GM12801 (cell line): ENCODE results near the gene MYT1.

Experiments used
- TF ChIP-seq, protein P1 (sequence below): IDR thresholded peaks from one replicate; pipeline ENCODE4 v1.5.1; 2011; ENCODE audit warnings: control low read depth; ENCODE audit not compliant: insufficient read length; ENCODE audit errors: extremely low read depth

The MYT1 gene

DNA sequence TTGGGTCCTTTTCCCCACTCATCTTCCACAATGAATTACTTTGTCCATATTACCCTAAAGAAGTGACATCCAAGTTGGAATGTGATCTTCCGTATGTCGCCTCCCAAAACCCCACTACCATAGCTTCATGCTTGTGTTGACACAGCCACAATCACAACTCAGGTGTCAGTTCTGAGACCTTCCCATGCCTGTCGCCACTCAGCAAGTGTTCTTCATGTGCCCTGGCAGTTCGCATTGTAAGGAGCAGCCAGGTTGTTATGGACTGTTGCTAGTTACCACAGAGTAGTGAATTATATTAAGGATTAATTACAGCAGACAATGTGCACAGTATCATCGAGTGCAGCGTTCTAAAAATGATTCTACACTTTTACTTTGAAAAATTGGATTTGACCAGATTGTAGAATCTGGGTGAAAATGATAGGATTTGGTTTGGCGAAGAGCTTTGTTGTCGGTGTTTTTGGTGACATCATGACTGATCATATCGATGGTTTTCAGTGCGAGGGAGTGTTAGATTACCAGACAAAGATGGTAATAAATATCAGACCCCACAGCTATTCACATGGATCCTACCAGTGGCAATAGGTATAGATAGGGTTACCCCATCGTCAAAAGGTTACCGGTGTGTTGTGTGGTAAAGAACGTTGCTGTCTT, 93.0 kb downstream of the MYT1 start:
- TF ChIP-seq, protein P1, sequence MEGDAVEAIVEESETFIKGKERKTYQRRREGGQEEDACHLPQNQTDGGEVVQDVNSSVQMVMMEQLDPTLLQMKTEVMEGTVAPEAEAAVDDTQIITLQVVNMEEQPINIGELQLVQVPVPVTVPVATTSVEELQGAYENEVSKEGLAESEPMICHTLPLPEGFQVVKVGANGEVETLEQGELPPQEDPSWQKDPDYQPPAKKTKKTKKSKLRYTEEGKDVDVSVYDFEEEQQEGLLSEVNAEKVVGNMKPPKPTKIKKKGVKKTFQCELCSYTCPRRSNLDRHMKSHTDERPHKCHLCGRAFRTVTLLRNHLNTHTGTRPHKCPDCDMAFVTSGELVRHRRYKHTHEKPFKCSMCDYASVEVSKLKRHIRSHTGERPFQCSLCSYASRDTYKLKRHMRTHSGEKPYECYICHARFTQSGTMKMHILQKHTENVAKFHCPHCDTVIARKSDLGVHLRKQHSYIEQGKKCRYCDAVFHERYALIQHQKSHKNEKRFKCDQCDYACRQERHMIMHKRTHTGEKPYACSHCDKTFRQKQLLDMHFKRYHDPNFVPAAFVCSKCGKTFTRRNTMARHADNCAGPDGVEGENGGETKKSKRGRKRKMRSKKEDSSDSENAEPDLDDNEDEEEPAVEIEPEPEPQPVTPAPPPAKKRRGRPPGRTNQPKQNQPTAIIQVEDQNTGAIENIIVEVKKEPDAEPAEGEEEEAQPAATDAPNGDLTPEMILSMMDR, result no peak

DNA sequence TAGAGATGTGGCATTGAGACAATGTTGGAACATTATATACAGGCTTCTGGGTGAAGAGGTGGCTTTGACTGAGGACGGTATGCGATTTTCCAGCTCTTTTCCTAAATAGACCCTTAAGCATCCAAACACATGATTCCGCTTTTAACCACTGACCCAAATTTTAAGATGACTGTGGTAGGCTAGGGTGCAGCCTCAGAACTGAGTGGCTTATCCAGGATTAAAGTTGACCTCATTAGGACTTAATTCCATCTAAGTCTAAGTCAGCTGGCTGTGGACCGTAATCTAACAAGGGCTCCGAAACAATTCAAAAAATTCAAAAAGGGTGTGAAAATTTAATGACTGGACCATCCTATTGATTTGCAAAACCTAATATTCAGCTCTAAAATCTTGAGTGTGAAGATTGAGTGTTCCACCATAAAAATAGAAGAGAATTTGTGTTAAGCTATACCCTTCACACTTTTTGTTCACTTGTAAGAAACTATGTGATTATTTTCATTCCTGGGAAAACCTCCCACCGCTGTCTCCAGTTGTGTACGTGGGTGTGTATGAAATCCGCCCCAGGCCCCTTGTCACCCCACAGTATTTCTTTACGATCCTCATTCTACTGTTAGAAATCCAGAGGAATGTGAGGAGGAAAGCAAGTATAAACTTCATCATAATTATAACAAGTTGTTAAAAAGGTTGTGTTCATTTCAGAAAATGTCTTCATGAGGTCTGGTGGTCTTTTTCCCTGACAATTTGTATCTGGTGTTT, 94.0 kb downstream of the MYT1 start:
- TF ChIP-seq, protein P1, result no peak

DNA sequence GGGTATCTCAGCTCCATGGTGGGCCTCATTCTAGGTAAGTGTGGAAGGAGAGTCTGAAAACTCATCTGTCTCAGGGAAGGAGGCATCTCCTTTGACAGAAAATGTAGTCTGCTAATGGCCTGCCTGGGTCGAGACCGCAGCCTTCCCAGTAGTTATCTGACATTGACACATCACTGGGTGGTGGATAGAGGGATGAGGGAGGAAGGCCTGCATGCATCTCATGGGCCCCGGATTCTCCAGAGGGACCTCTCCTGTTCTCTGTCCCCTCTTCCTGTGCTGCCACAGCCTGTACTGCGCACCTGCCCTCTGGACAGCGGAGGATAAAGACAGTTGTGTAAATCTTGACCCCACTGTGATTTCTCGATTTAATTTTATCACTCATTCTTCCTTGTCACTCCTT, 96.0 kb downstream of the MYT1 start:
- TF ChIP-seq, protein P1, result no peak

DNA sequence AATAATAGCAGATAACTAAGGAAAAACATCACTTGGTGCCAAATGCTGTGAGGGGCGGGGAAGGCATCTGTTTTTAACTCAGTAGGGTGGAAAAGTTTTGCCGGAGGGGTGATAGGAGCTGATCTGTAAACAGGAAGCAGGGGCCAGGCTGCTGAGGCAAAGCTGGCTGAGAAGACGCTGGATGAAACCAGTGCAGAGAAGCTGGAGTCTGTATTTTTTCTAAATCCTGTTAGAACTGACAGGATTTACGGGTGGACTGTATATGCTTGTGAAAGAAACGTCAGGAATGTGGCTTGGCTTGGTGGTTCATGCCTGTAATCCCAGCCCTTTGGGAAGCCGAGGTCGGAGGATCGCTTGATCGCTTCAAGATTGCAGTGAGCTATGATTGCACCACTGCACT, 96.9 kb downstream of the MYT1 start:
- TF ChIP-seq, protein P1, result no peak

DNA sequence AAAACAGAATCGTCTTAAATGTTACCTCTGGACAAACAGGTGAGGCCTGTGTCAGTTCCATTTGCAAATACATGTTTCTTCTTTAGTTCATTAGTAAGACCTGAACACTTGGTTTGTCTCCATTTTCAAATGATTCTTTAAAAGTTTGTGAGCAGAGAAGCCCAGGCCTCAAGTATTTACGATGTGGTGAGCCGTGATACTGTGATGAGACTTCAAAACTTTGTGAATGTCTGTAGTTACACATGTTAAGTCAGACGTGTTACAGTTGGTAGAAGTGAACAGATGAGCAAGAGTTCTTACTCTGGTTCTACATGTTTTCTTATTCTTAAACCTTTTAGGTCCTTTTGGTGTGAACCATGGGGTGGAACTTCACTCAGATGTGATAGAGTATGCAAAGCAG, 99.8 kb downstream of the MYT1 start:
- TF ChIP-seq, protein P1, result no peak

DNA sequence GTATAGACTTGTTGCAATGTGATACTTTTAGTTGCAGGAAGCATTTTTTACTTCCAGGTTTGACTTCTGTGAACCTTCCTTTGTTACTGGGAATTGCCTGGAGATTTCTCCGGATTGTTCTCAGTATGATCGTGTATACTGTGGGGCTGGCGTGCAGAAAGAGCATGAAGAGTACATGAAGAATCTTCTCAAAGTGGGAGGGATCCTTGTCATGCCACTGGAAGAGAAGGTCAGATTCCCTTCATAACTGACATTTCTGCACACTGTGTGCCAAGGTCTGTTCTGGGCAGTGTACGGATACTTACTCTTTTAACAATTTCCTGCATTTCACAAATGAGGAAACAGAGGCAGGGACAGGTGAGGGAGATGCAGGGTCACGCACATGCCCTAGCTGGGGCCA, 100.9 kb downstream of the MYT1 start:
- TF ChIP-seq, protein P1, result no peak

DNA sequence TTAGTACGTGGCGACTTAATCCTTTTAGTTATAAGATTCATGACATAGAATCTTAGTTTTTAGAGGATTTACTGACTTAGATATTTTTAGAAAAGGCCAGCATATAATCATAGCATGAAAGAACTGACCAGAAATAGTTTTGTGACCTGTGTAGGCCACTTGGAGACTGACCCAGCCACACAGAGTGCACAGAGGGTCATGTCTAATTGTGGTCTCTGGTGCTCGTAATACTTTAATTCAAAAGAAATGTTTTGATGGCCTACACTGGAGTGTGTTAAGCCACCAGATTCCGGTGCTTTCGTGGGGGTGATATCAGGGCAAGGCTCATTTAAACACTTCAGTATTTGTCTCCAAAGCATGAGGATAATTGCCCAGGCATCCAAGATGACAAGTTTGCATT, 102.7 kb downstream of the MYT1 start:
- TF ChIP-seq, protein P1, result no peak
